HCT116 (cell line): Measurements from ENCODE around the gene MMS19. TPM values are rescaled to one million over a fixed set of nuclear protein-coding genes. Genes with fewer than 3 reads are reported as not detected.

ENCODE experiments used
- ATAC-seq: fragments of 200-7000 bp; cut with Tn5 transposase; 2 replicates; pipeline ENCODE4 v1.9.1; 2020; ENCODE audit warnings: mild to moderate bottlenecking, moderate library complexity
- BruUV-seq: library from RNA; stranded (reverse); fragments of 400-500 nt; replicated peaks from 2 replicates; lab custom pipeline; 2021; lab: Mats Ljungman, UMichigan
- CTCF ChIA-PET: fragments of 300-600 bp; sonication (Branson Sonifier 250); formaldehyde crosslinking; loops from one replicate; lab custom pipeline; 2021; ENCODE audit warnings: antibody characterized with exemption; lab: Charles Lee
- POLR2A ChIA-PET: fragments of 300-600, 350-600 bp; sonication (Branson Sonifier 250); formaldehyde crosslinking; loops from one replicate; lab custom pipeline; 2021; ENCODE audit warnings: antibody characterized with exemption; lab: Charles Lee
- RAD21 ChIA-PET, 2 experiments: fragments of 300-600 bp; sonication (Branson Sonifier 250); formaldehyde crosslinking; loops; one replicate each; lab custom pipeline; 2023; ENCODE audit warnings: low total read pairs in 2 of 2; ENCODE audit not compliant: uncharacterized antibody in 2 of 2, unreplicated experiment in 2 of 2, low non-redundant PET in 1 of 2; lab: Charles Lee
- DNase-seq: peaks from one replicate; pipeline ENCODE4 v3.0.0-alpha.2; 2010; ENCODE audit warnings: low read depth, low spot score
- H2AFZ ChIP-seq: fragments of 200-600 bp; shearing (Covaris generic), sonication (generic); 2 replicates; pipeline ENCODE4 v1.6.1; 2017; ENCODE audit warnings: low read depth, mixed run types, mixed read lengths, antibody characterized with exemption, low read length; ENCODE audit not compliant: poor library complexity, severe bottlenecking
- H3K27ac ChIP-seq: 2 replicates; pipeline ENCODE4 v1.5.1; 2012; ENCODE audit warnings: low read depth, low read length
- H3K27me3 ChIP-seq: fragments of 200-600 bp; sonication (generic); 2 replicates; pipeline ENCODE4 v1.6.1; 2016; ENCODE audit warnings: mixed run types, low read length, mixed read lengths; ENCODE audit not compliant: insufficient read depth
- H3K36me3 ChIP-seq, 2 experiments: fragments of 200-500 bp in 1 of 2; fragments of 200-600 bp in 1 of 2; sonication (Bioruptor generic) in 1 of 2; sonication (generic) in 1 of 2; 2 replicates each; pipeline versions ENCODE4 v1.5.1 to v1.6.1; 2014 to 2016; ENCODE audit warnings: low read length in 2 of 2, inconsistent platforms in 1 of 2, mixed read lengths in 1 of 2, mixed run types in 1 of 2; ENCODE audit not compliant: insufficient read depth in 2 of 2, control insufficient read depth in 1 of 2
- H3K4me1 ChIP-seq, 2 experiments: fragments of 200-600 bp in 1 of 2; sonication (generic) in 1 of 2; 2 replicates each; pipeline versions ENCODE4 v1.5.1 to v1.6.1; 2012 to 2017; ENCODE audit warnings: low read length in 2 of 2, inconsistent platforms in 1 of 2, mild to moderate bottlenecking in 1 of 2, mixed read lengths in 1 of 2, mixed run types in 1 of 2, moderate library complexity in 1 of 2; ENCODE audit not compliant: insufficient read depth in 2 of 2, control insufficient read depth in 1 of 2
- H3K4me2 ChIP-seq: fragments of 200-600 bp; sonication (generic); 2 replicates; pipeline ENCODE4 v1.6.1; 2017; ENCODE audit warnings: mixed run types, low read length, mixed read lengths
- H3K4me3 ChIP-seq, 2 experiments: fragments of 200-600 bp in 1 of 2; sonication (generic) in 1 of 2; replicated peaks in 1 of 2; 2 replicates each; pipeline ENCODE4 v1.5.1; 2011 to 2016; ENCODE audit warnings: low read length in 2 of 2, control low read depth in 1 of 2, low read depth in 1 of 2, mild to moderate bottlenecking in 1 of 2, mixed read lengths in 1 of 2, mixed run types in 1 of 2
- H3K79me2 ChIP-seq: fragments of 200-600 bp; sonication (generic); 2 replicates; pipeline ENCODE4 v1.6.1; 2017; ENCODE audit warnings: mild to moderate bottlenecking, mixed run types, low read length, moderate library complexity, mixed read lengths; ENCODE audit not compliant: insufficient read depth
- H3K9ac ChIP-seq: fragments of 200-600 bp; sonication (generic); 2 replicates; pipeline ENCODE4 v1.6.1; 2016; ENCODE audit warnings: low read length, mixed read lengths
- H3K9me2 ChIP-seq: fragments of 200-600 bp; sonication (generic), shearing (Covaris generic); 2 replicates; pipeline ENCODE4 v1.6.1; 2017; ENCODE audit warnings: mixed run types, mild to moderate bottlenecking, moderate library complexity; ENCODE audit not compliant: insufficient read depth
- H3K9me3 ChIP-seq, 2 experiments: fragments of 200-500 bp in 1 of 2; fragments of 200-600 bp in 1 of 2; sonication (Bioruptor generic) in 1 of 2; sonication (generic) in 1 of 2; 2 replicates each; pipeline ENCODE4 v1.6.1; 2014 to 2017; ENCODE audit warnings: low read length in 2 of 2, mixed read lengths in 2 of 2, inconsistent platforms in 1 of 2, low read depth in 1 of 2, mild to moderate bottlenecking in 1 of 2, mixed run types in 1 of 2, moderate library complexity in 1 of 2; ENCODE audit not compliant: control insufficient read depth in 1 of 2, insufficient read depth in 1 of 2
- H4K20me1 ChIP-seq: fragments of 200-600 bp; sonication (generic), shearing (Covaris generic); 2 replicates; pipeline ENCODE4 v1.6.1; 2017; ENCODE audit warnings: mixed run types, mild to moderate bottlenecking, moderate library complexity; ENCODE audit not compliant: insufficient read depth
- ATF3 ChIP-seq: IDR thresholded peaks from 2 replicates; pipeline ENCODE4 v1.6.1; 2012
- CBX3 ChIP-seq: IDR thresholded peaks from 2 replicates; pipeline ENCODE4 v1.6.1; 2012; ENCODE audit warnings: low read depth
- EZH2phosphoT487 ChIP-seq: fragments of 200-600 bp; IDR thresholded peaks from 2 replicates; pipeline ENCODE4 v1.6.1; 2018; ENCODE audit warnings: antibody characterized with exemption, borderline replicate concordance
- FOSL1 ChIP-seq: IDR thresholded peaks from 2 replicates; pipeline ENCODE4 v1.6.1; 2012; ENCODE audit warnings: low read depth
- MAX ChIP-seq: IDR thresholded peaks from 2 replicates; pipeline ENCODE4 v1.6.1; 2012
- RAD21 ChIP-seq: IDR thresholded peaks from 2 replicates; pipeline ENCODE4 v1.6.1; 2012; ENCODE audit warnings: low read depth, mild to moderate bottlenecking
- SP1 ChIP-seq: IDR thresholded peaks from 2 replicates; pipeline ENCODE4 v1.6.1; 2012; ENCODE audit warnings: low read depth
- ZBTB33 ChIP-seq: IDR thresholded peaks from 2 replicates; pipeline ENCODE4 v1.6.1; 2011; ENCODE audit warnings: mild to moderate bottlenecking, low read length, moderate library complexity; ENCODE audit not compliant: insufficient replicate concordance; ENCODE audit errors: extremely low read depth
- ZFX ChIP-seq: fragments of 450-650 bp; IDR thresholded peaks from 2 replicates; pipeline ENCODE4 v1.6.1; 2017
- ZNF274 ChIP-seq: fragments of 200-500 bp; sonication (Bioruptor generic); IDR thresholded peaks from 2 replicates; pipeline ENCODE4 v1.6.1; 2014; ENCODE audit warnings: mild to moderate bottlenecking, low read depth, low read length, inconsistent platforms
- intact Hi-C: fragments of 100-400 bp; cut with micrococcal nuclease; formaldehyde crosslinking; loops from 2 replicates; pipeline ENCODE4 v1.10.0; 2022
- total RNA-seq: library from RNA; stranded (reverse); gene quantifications from one replicate; pipeline ENCODE4 v1.2.1, GENCODE V29; 2021; ENCODE audit not compliant: unreplicated experiment
- TF ChIP-seq, protein P1 (sequence below), 3 experiments: fragments of 200-600 bp in 1 of 3; sonication (generic) in 1 of 3; IDR thresholded peaks in 2 of 3; conservative IDR thresholded peaks in 1 of 3; 2 replicates each; pipeline ENCODE4 v1.5.1; 2012 to 2017; ENCODE audit warnings: low read depth in 2 of 3, low read length in 2 of 3, antibody characterized with exemption in 1 of 3, borderline replicate concordance in 1 of 3, control low read depth in 1 of 3, mild to moderate bottlenecking in 1 of 3, mixed read lengths in 1 of 3, mixed run types in 1 of 3, moderate library complexity in 1 of 3; ENCODE audit not compliant: insufficient read depth in 1 of 3

MMS19 gene
- total RNA-seq, 1 experiment from 2014 or later, result 101 TPM

- no peak overlapping the region for H3K9ac ChIP-seq
- ChIA-PET RAD21 (no interaction called here), CTCF (interaction anchor here (1.2 to 1.8 kb wide), 2 partner anchors 34 to 93 kb away, joined by 3 to 4 read pairs; no protein-coding TSS in a partner anchor), POLR2A (no interaction called here)
- no peaks in the 10 kb centered on the region for H3K27me3 ChIP-seq
- intact Hi-C loops, result no loop called here
- H3K36me3 ChIP-seq, result no peaks in the 10 kb centered on the region
- H3K4me1 ChIP-seq, result peaks cover 25 to 39% of the 10 kb centered on the region in 2 experiments
- no peak overlapping the region for H3K27ac ChIP-seq
- no peak overlapping the region for H3K4me3 ChIP-seq
- TF ChIP-seq RAD21 (no peak), SP1 (no peak), EZH2phosphoT487 (no peak), ZFX (no peak), ZBTB33 (no peak), CBX3 (no peak), ATF3 (no peak), FOSL1 (no peak), ZNF274 (no peak), MAX (no peak)
- TF ChIP-seq, protein P1, sequence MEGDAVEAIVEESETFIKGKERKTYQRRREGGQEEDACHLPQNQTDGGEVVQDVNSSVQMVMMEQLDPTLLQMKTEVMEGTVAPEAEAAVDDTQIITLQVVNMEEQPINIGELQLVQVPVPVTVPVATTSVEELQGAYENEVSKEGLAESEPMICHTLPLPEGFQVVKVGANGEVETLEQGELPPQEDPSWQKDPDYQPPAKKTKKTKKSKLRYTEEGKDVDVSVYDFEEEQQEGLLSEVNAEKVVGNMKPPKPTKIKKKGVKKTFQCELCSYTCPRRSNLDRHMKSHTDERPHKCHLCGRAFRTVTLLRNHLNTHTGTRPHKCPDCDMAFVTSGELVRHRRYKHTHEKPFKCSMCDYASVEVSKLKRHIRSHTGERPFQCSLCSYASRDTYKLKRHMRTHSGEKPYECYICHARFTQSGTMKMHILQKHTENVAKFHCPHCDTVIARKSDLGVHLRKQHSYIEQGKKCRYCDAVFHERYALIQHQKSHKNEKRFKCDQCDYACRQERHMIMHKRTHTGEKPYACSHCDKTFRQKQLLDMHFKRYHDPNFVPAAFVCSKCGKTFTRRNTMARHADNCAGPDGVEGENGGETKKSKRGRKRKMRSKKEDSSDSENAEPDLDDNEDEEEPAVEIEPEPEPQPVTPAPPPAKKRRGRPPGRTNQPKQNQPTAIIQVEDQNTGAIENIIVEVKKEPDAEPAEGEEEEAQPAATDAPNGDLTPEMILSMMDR (IDR thresholded peaks at IDR 0.05 in 2 of 3, conservative IDR thresholded peaks at IDR 0.05 in 1 of 3; ENCODE audit: borderline replicate concordance in 1 of 3, insufficient read depth in 1 of 3, low read depth in 2 of 3, low read length in 2 of 3), result no peak
- no TSS peak for BruUV-seq
- ATAC-seq (no peak), DNase-seq (no peak)
- H4K20me1 ChIP-seq, result no peaks in the 10 kb centered on the region
- no peaks in the 10 kb centered on the region for H3K9me2 ChIP-seq
- no peak overlapping the region for H2AFZ ChIP-seq
- H3K79me2 ChIP-seq, result no peaks in the 10 kb centered on the region
- no peaks in the 10 kb centered on the region for H3K9me3 ChIP-seq
- H3K4me2 ChIP-seq, result no peak overlapping the region
Observed at GRCh38 chr10:97519342-97519741, 21.1 kb upstream of the MMS19 start.
